H1 (cell line): ENCODE data around the gene SGSM1. TPM values are rescaled to one million over a fixed set of nuclear protein-coding genes. Genes with fewer than 3 reads are reported as not detected.

Experiments used
- CTCF ChIA-PET: fragments of 300-600 bp; sonication (Branson Sonifier 250); formaldehyde crosslinking; loops from one replicate; lab custom pipeline; 2021; ENCODE audit not compliant: partially characterized antibody; lab: Charles Lee
- POLR2A ChIA-PET: fragments of 300-600 bp; sonication (Branson Sonifier 250); formaldehyde crosslinking; loops from one replicate; lab custom pipeline; 2021; ENCODE audit warnings: inconsistent platforms; ENCODE audit not compliant: partially characterized antibody; lab: Charles Lee
- DNase-seq, 2 experiments: peaks; one replicate each; pipeline versions ENCODE4 v3.0.0 to v3.0.0-alpha.2; 2010 to 2022; ENCODE audit warnings: low spot score in 2 of 2, low read depth in 1 of 2, mixed read lengths in 1 of 2
- FAIRE-seq: peaks from 2 replicates; lab custom pipeline; 2011; peaks lifted over from hg19 to GRCh38; lab: Jason Lieb, UNC
- H2AFZ ChIP-seq: 2 replicates; pipeline ENCODE4 v1.8.1; 2012; ENCODE audit warnings: low read length, inconsistent platforms
- H2AK5ac ChIP-seq: 2 replicates; pipeline ENCODE4 v1.6.1; 2013; ENCODE audit warnings: low read depth, low read length
- H2BK120ac ChIP-seq: replicated peaks from 2 replicates; pipeline ENCODE3; 2013; ENCODE audit warnings: low read depth, low read length, inconsistent platforms
- H2BK12ac ChIP-seq: 2 replicates; pipeline ENCODE4 v1.6.1; 2013; ENCODE audit warnings: low read depth, low read length
- H2BK15ac ChIP-seq: 2 replicates; pipeline ENCODE4 v1.6.1; 2013; ENCODE audit warnings: low read length
- H2BK20ac ChIP-seq: 2 replicates; pipeline ENCODE4 v1.6.1; 2013; ENCODE audit warnings: low read length
- H2BK5ac ChIP-seq: 2 replicates; pipeline ENCODE4 v1.6.1; 2013; ENCODE audit warnings: low read depth, low read length
- H3K14ac ChIP-seq: 2 replicates; pipeline ENCODE4 v1.6.1; 2013; ENCODE audit warnings: inconsistent platforms; ENCODE audit not compliant: insufficient read length
- H3K18ac ChIP-seq: 2 replicates; pipeline ENCODE4 v1.6.1; 2013; ENCODE audit warnings: low read length; ENCODE audit errors: extremely low read depth
- H3K23ac ChIP-seq: 2 replicates; pipeline ENCODE4 v1.6.1; 2013; ENCODE audit warnings: inconsistent platforms; ENCODE audit not compliant: insufficient read length
- H3K23me2 ChIP-seq: 2 replicates; pipeline ENCODE4 v1.6.1; 2013; ENCODE audit warnings: low read depth, low read length
- H3K27ac ChIP-seq: 2 replicates; pipeline ENCODE4 v1.6.1; 2011; ENCODE audit warnings: low read depth, low read length, inconsistent platforms
- H3K27me3 ChIP-seq, 4 experiments: replicated peaks in 1 of 4; 1 replicate in 1 of 4; 2 replicates in 3 of 4; pipeline versions ENCODE4 v1.6.1 to v1.8.1; 2011 to 2013; ENCODE audit warnings: low read length in 3 of 4, mild to moderate bottlenecking in 3 of 4, inconsistent platforms in 2 of 4, mixed read lengths in 2 of 4, moderate library complexity in 1 of 4; ENCODE audit not compliant: control insufficient read depth in 3 of 4, insufficient read depth in 3 of 4; ENCODE audit errors: extremely low read depth in 1 of 4
- H3K36me3 ChIP-seq, 4 experiments: 2 replicates each; pipeline versions ENCODE4 v1.6.1 to v1.8.1; 2011 to 2013; ENCODE audit warnings: mild to moderate bottlenecking in 4 of 4, low read length in 3 of 4, moderate library complexity in 2 of 4, control low read depth in 1 of 4, inconsistent platforms in 1 of 4; ENCODE audit not compliant: insufficient read depth in 4 of 4, control insufficient read depth in 2 of 4
- H3K4ac ChIP-seq: replicated peaks from 2 replicates; pipeline ENCODE3; 2013; ENCODE audit warnings: low read length, low read depth, mixed read lengths, inconsistent platforms; ENCODE audit not compliant: insufficient read length
- H3K4me1 ChIP-seq, 4 experiments: replicated peaks in 1 of 4; 1 replicate in 1 of 4; 2 replicates in 3 of 4; pipeline versions ENCODE4 v1.6.1 to v1.8.1; 2011 to 2013; ENCODE audit warnings: low read length in 3 of 4, inconsistent platforms in 2 of 4, mixed read lengths in 1 of 4; ENCODE audit not compliant: insufficient read depth in 4 of 4, control insufficient read depth in 3 of 4
- H3K4me2 ChIP-seq, 2 experiments: 2 replicates each; pipeline versions ENCODE4 v1.6.1 to v1.8.1; 2011 to 2013; ENCODE audit warnings: low read depth in 2 of 2, low read length in 2 of 2, control low read depth in 1 of 2, inconsistent platforms in 1 of 2, mild to moderate bottlenecking in 1 of 2; ENCODE audit not compliant: insufficient read depth in 1 of 2
- H3K4me3 ChIP-seq, 4 experiments: fragments of 200-600, 300-600 bp in 1 of 4; sonication (generic), shearing (Covaris generic), sonication (Bioruptor Twin) in 1 of 4; 2 replicates each; pipeline versions ENCODE4 v1.5.1 to v1.8.1; 2011 to 2016; ENCODE audit warnings: low read length in 4 of 4, low read depth in 3 of 4, control low read depth in 2 of 4, inconsistent platforms in 2 of 4, mild to moderate bottlenecking in 2 of 4, mixed read lengths in 1 of 4, moderate library complexity in 1 of 4; ENCODE audit not compliant: insufficient read depth in 2 of 4; ENCODE audit errors: extremely low read depth in 1 of 4
- H3K56ac ChIP-seq: replicated peaks from 2 replicates; pipeline ENCODE3; 2013; ENCODE audit warnings: low read depth, mild to moderate bottlenecking, mixed read lengths, low read length, inconsistent platforms; ENCODE audit not compliant: insufficient read length
- H3K79me1 ChIP-seq: 2 replicates; pipeline ENCODE4 v1.6.1; 2013; ENCODE audit warnings: low read depth, low read length, control low read depth
- H3K79me2 ChIP-seq, 2 experiments: 2 replicates each; pipeline versions ENCODE4 v1.6.1 to v1.8.1; 2012 to 2013; ENCODE audit warnings: low read length in 2 of 2, mild to moderate bottlenecking in 2 of 2, inconsistent platforms in 1 of 2; ENCODE audit not compliant: insufficient read depth in 2 of 2, control insufficient read depth in 1 of 2
- H3K9ac ChIP-seq, 4 experiments: replicated peaks in 1 of 4; 1 replicate in 1 of 4; 2 replicates in 3 of 4; pipeline versions ENCODE4 v1.6.1 to v1.8.1; 2011 to 2013; ENCODE audit warnings: low read depth in 3 of 4, low read length in 3 of 4, control low read depth in 2 of 4, mild to moderate bottlenecking in 2 of 4, moderate library complexity in 2 of 4, inconsistent platforms in 1 of 4; ENCODE audit errors: extremely low read depth in 1 of 4
- H3K9me3 ChIP-seq, 2 experiments: 2 replicates each; pipeline versions ENCODE4 v1.6.1 to v1.8.1; 2012 to 2013; ENCODE audit warnings: mild to moderate bottlenecking in 2 of 2, moderate library complexity in 2 of 2, control low read depth in 1 of 2, inconsistent platforms in 1 of 2, low read depth in 1 of 2, low read length in 1 of 2, mixed read lengths in 1 of 2; ENCODE audit not compliant: insufficient read depth in 2 of 2
- H4K20me1 ChIP-seq, 2 experiments: replicated peaks in 1 of 2; 2 replicates each; pipeline versions ENCODE3 to v1.8.1; 2011 to 2013; ENCODE audit warnings: inconsistent platforms in 2 of 2, low read length in 2 of 2, mild to moderate bottlenecking in 1 of 2; ENCODE audit not compliant: insufficient read depth in 2 of 2, control insufficient read depth in 1 of 2
- H4K5ac ChIP-seq: 2 replicates; pipeline ENCODE4 v1.6.1; 2013; ENCODE audit warnings: low read length, low read depth, mixed read lengths, inconsistent platforms; ENCODE audit not compliant: insufficient read length
- H4K8ac ChIP-seq: 2 replicates; pipeline ENCODE4 v1.8.0; 2013; ENCODE audit warnings: mild to moderate bottlenecking, moderate library complexity, low read length, inconsistent platforms; ENCODE audit not compliant: insufficient read depth; ENCODE audit errors: extremely low read depth
- H4K91ac ChIP-seq: replicated peaks from 2 replicates; pipeline ENCODE3; 2013; ENCODE audit warnings: low read length, mixed read lengths, inconsistent platforms; ENCODE audit not compliant: insufficient read length
- CTCF ChIP-seq, 3 experiments: IDR thresholded peaks; 1 replicate in 2 of 3; 2 replicates in 1 of 3; pipeline versions ENCODE4 v1.5.1 to v1.6.1; 2011; ENCODE audit warnings: low read length in 3 of 3, mild to moderate bottlenecking in 3 of 3, inconsistent platforms in 2 of 3, low read depth in 1 of 3, moderate library complexity in 1 of 3; ENCODE audit not compliant: insufficient read depth in 1 of 3; ENCODE audit errors: control extremely low read depth in 1 of 3
- RAD21 ChIP-seq, 2 experiments: IDR thresholded peaks in 1 of 2; conservative IDR thresholded peaks in 1 of 2; 2 replicates each; pipeline ENCODE4 v1.6.1; 2011; ENCODE audit warnings: low read depth in 2 of 2, low read length in 2 of 2, improper control_type of control experiment in 1 of 2, inconsistent platforms in 1 of 2, mild to moderate bottlenecking in 1 of 2, moderate library complexity in 1 of 2
- SIRT6 ChIP-seq: IDR thresholded peaks from one replicate; pipeline ENCODE4 v1.7.1; 2012; ENCODE audit warnings: low read length, inconsistent platforms
- SP1 ChIP-seq: IDR thresholded peaks from 2 replicates; pipeline ENCODE4 v1.6.1; 2011; ENCODE audit warnings: low read depth, low read length
- TCF12 ChIP-seq: IDR thresholded peaks from 2 replicates; pipeline ENCODE4 v1.6.1; 2011; ENCODE audit warnings: low read depth, mild to moderate bottlenecking, low read length
- WGBS, 2 experiments: shearing (Covaris generic) in 1 of 2; methylation state at CpG; one replicate each; pipeline versions ENCODE4 v1.1.6 to v1.1.7; 2013 to 2015; ENCODE audit warnings: low lambda C conversion rate in 2 of 2, mixed read lengths in 2 of 2, inconsistent platforms in 1 of 2, low coverage in 1 of 2, missing lambda C conversion rate in 1 of 2; ENCODE audit not compliant: insufficient replicate concordance in 2 of 2, insufficient coverage in 1 of 2, insufficient read length in 1 of 2; ENCODE audit errors: extremely low coverage in 1 of 2, missing lambda C conversion rate in 1 of 2; 5-methylcytosine and 5-hydroxymethylcytosine counted together
- polyA plus RNA-seq, 7 experiments: library from polyadenylated mRNA; depleted of rRNA in 3 of 7; stranded (reverse) in 5 of 7; unstranded in 2 of 7; fragments of >200 nt in 5 of 7; fragments of 200-250 nt in 2 of 7; gene quantifications; 1 replicate in 5 of 7; 2 replicates in 1 of 7; 4 replicates in 1 of 7; pipeline versions ENCODE4 v1.2.1 to v1.2.3, GENCODE V29; 2011 to 2013; ENCODE audit warnings: missing spikeins in 2 of 7, mixed read lengths in 2 of 7
- total RNA-seq: library from RNA; stranded (reverse); fragmentation: NEBNext Ultra II Directional; extraction: Animal tissue kit (Norgen Biotek cat#: 25700); gene quantifications from 2 replicates; pipeline ENCODE4 v1.2.1, GENCODE V29; 2021

The SGSM1 gene
- total and polyA plus RNA-seq, 2 of the 8 experiments (the other 6 are each of a cell fraction or from before 2014, with no cell fraction given): 2.8 to 5.2 TPM

- H3K56ac ChIP-seq: no peak overlapping the region
- no peak overlapping the region for H4K5ac ChIP-seq
- no peak overlapping the region for H2AFZ ChIP-seq
- H2BK12ac ChIP-seq: no peak overlapping the region
- no peaks in the 10 kb centered on the region for H3K79me2 ChIP-seq
- H3K9ac ChIP-seq: no peak overlapping the region
- H3K4ac ChIP-seq: no peak overlapping the region
- no peaks in the 10 kb centered on the region for H3K27me3 ChIP-seq
- ChIA-PET POLR2A (no interaction called here), CTCF (interaction anchor here (0.9 to 4.9 kb wide), 14 partner anchors 10 to 239 kb away, joined by 3 to 186 read pairs (median 5); partner anchors contain the start of genes KIAA1671 and LHFPL7)
- TF ChIP-seq TCF12 (no peak), SIRT6 (no peak), RAD21 (IDR thresholded peaks at IDR 0.05 in 1 of 2, conservative IDR thresholded peaks at IDR 0.05 in 1 of 2; ENCODE audit: low read depth in 2 of 2, low read length in 2 of 2) (peak; percentile 47 to 62), CTCF (IDR thresholded peaks at IDR 0.05; ENCODE audit: control extremely low read depth in 1 of 3, insufficient read depth in 1 of 3, low read depth in 1 of 3, low read length in 3 of 3) (peak; percentile 17 to 63 (median 59)), SP1 (no peak)
- H3K4me1 ChIP-seq: peaks cover 2 to 6% (median 3%) of the 10 kb centered on the region in 4 experiments; a peak in 4 of 7 replicates
- no peak overlapping the region for H3K4me3 ChIP-seq
- no peaks in the 10 kb centered on the region for H3K9me3 ChIP-seq
- no peak overlapping the region for H4K91ac ChIP-seq
- peak overlapping the region; percentile 1; the same call in 1 of the 2 replicates for H2BK15ac ChIP-seq
- H4K8ac ChIP-seq: no peak overlapping the region
- no peak overlapping the region for H3K27ac ChIP-seq
- H2AK5ac ChIP-seq: no peak overlapping the region
- H3K23ac ChIP-seq: no peak overlapping the region
- no peaks in the 10 kb centered on the region for H3K79me1 ChIP-seq
- H3K23me2 ChIP-seq: peaks cover 9% of the 10 kb centered on the region; the same call in 1 of the 2 replicates
- no peaks in the 10 kb centered on the region for H3K36me3 ChIP-seq
- H2BK20ac ChIP-seq: no peak overlapping the region
- DNase-seq: no peak
- H2BK120ac ChIP-seq: no peak overlapping the region
- no peak overlapping the region for H3K4me2 ChIP-seq
- no peak overlapping the region for H3K14ac ChIP-seq
- peak; percentile 70 for FAIRE-seq
- no peaks in the 10 kb centered on the region for H4K20me1 ChIP-seq
- H2BK5ac ChIP-seq: no peak overlapping the region
- no peak overlapping the region for H3K18ac ChIP-seq
- 78% methylated on average over 2 of the region's 2 CpGs; no CpG with 5 or more reads in 1 of the 2 experiments for WGBS, 2 experiments
Measured at GRCh38 chr22:24937114-24937513, 131.1 kb downstream of the SGSM1 start.
